ENCODE measurements around the gene INPP5A. TPM values are rescaled to one million over a fixed set of nuclear protein-coding genes. Genes with fewer than 3 reads are reported as not detected.
A peak's percentile ranks its signal among the peaks of the same experiment; 100 is the strongest.
"Not testable (repeated sequence)": the region's sequence is repeated elsewhere in the genome, so short reads cannot be mapped to it uniquely, and the experiment has no call there.

The INPP5A gene
- total RNA-seq, 1 donor from 2014 or later = 18.1 TPM

DNA sequence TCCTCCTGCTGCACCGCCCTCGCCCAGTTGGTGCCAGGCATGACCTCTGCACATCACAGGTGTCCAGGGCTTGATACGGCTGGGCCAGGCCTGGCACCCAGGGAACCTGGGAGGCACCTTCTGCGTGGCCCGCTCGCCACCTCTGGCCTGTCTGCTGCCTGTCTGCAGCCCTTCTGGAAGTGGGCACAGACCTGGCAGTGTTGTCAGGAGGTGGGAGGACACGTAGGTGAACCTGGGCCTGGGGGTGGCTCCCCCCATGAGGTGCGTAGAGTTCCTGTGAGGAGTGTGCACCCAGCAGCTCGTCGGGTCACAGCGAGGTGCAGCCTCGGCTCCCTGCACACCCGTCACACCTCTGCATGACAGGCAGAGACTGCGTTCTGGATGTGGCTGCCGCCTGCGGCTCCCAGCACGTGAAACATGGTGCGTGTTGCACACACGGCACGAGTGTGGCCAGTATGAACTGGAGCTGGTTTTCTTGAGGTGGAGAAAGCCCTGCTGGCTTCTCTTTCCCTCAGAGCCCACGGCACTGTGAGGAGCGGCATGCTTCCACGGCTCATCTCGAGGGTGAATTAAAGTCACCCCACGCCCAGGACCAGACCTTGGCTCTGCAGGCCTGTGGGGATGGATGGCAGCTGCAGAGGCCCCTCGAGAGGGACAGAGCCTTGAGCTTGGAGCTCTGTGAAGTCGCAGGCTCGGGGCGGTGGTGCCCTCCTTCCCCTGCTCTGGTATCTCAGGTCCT, 24.8 kb downstream of the INPP5A start:
- DNase-seq (ENCODE audit: low read depth in 2 of 2) = no peak

DNA sequence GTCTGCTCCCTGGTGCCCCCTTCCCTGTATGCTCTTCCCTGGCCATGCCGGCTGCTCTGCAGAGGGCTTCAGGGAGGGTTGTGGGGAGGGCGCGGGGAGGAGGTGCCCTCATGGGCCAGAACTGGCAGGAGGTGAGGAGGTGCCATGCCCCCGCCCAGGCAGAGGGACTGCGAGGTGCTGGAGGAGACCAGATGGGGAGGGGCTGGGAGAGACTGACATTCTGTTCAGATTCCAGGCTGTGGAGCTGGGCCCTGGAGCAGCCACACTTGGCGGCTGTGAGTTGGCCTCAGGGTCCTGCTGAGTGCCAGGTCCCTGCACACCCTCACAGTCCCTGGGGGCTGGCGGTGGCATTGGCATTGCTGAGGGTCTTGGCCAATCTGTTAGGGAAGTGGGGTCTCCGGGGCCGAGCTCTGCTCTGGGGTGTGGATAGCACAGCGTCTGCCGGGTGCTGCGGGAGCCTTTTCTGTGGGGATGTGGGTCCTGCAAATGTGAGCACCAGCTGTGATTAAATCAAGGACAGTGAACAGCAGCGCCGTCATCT, 25.4 kb downstream of the INPP5A start:
- DNase-seq (ENCODE audit: low read depth in 2 of 2) = no peak

- DNase-seq (ENCODE audit: low read depth in 2 of 2) = no peak
Measured at GRCh38 chr10:132563485-132564248, 26.1 kb downstream of the INPP5A start.

- DNase-seq (ENCODE audit: low read depth in 2 of 2) = no peak
Measured at GRCh38 chr10:132564249-132564605, 26.6 kb downstream of the INPP5A start.

DNA sequence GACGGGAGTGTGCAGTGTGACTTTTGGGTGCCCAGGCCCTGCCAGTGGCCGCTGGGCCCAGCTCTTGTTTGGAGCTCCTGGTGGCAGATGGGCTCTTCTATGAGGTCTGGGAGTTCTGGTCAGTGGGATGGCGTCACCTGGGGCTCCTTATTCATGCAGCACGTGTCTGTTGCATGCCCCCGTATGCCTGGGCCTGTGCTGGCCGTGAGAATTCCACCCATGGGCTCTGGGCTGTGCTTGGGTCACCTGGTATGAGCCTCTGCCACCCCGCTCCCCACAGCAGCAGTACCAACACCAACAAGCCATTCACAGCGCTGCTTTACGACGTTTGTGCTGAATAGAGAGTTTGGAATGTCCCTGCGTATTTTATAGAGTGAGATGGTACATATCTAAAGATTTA, 27.1 kb downstream of the INPP5A start:
- DNase-seq (ENCODE audit: low read depth in 2 of 2) = no peak

DNA sequence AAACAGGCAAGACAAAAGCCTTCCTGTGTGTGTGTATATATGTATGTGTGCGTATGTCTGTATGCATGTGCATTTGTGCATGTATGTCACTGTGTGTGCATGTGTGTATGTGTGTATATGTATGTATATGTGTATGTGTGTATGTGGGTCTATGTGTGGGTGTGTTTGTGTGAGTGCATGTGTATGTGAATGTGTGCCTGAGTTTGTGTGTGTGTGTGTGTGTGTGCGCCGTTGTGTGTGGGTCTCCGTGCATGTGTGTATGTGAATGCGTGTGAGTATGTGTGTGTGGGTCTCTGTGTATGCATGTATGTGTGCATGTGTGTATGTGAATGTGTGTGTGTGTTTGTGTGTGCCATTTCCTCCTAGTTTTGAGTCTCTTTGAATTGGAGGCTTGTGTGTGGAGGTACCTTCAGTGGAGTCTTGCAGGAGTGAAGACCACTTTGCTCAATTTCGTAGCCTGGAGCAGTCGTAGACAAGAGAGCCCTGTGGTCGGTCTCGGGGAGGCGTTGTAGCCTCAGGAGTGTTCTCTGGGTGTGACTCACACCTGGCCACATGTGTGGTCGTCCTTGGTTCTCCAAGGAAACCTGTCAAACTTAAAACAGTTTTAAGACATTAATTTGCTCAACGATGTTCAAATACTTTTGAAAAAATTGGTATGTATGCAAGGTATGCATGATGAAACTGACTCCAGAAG, 28.1 kb downstream of the INPP5A start:
- DNase-seq (ENCODE audit: low read depth in 2 of 2) = no peak

GRCh38 chr10:132566892-132567291, 29.3 kb downstream of the INPP5A start:
- DNase-seq (ENCODE audit: low read depth in 2 of 2) = no peak

DNA sequence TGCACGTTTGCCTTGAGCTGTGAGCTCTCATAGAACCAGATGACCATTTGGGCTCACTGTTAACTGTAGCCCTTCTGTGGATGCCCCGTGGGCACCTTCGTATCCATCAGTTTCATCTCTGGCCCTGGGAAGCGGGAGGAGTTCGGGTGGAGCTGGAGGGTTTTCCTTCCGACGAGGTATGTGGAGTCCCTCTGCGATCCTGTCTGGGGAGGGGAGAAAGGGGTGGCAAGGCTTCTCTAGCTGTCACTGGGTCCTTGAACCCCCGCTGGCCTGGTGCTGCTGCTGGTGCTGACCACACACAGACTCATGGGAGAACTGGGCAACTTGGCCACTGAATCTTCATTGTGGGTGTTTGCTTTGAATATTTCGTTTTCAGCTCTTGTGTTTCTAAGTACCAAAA, 32.7 kb downstream of the INPP5A start:
- no peak for DNase-seq (ENCODE audit: low read depth in 2 of 2)

- no peak for DNase-seq (ENCODE audit: low read depth in 2 of 2)
Measured at GRCh38 chr10:132570771-132571649, 33.4 kb downstream of the INPP5A start.

DNA sequence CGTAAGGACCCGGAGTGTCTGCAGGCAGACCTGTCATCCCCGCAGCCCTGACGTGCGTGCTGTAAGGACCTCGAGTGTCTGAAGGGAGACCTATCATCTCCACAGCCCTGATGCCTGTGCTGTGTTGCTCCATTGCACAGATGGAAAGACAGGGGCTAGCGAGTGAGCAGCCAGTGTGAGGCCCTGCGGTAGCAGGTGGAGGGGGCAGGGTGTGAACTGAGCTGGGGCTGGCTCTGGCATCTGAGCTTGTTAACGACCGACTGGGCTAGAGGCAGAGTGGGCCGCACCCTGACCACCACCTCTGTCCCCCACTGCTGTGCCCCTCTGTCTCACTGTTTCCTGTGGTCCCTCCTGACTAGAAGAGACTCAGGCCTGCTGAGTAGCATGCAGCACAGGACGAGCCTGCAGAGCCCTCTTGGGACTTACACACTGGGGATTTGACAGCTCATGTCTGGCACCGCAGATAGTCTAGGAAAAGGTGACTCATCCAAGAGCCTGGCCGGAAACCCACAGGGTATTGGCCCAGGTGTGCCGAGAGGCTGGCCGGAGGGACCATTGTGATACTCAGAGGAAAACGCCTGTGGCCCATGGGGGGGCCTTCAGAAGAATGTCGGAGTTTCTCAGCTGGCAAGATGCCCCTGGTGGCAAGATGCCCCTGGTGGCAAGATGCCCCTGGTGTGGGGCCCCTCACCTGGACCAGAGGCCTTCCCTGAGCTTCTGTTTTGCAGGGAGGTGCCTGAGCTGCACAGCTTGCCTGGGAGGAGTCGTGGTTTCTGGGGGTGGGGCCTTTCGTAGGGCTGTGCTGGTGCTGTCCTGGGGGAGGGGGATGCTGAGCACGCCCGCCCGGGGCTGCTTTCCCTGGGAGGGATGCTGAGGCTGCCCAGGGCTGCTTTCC, 34.3 kb downstream of the INPP5A start:
- peak; percentile 64 to 84 for DNase-seq (ENCODE audit: low read depth in 2 of 2)

GRCh38 chr10:132572545-132572937, 35.0 kb downstream of the INPP5A start:
- DNase-seq (ENCODE audit: low read depth in 2 of 2) = no peak

GRCh38 chr10:132572946-132573345, 35.4 kb downstream of the INPP5A start:
- not testable (repeated sequence) for DNase-seq (ENCODE audit: low read depth in 2 of 2)

- DNase-seq (ENCODE audit: low read depth in 2 of 2) = no peak
Measured at GRCh38 chr10:132574288-132574687, 36.7 kb downstream of the INPP5A start.

DNA sequence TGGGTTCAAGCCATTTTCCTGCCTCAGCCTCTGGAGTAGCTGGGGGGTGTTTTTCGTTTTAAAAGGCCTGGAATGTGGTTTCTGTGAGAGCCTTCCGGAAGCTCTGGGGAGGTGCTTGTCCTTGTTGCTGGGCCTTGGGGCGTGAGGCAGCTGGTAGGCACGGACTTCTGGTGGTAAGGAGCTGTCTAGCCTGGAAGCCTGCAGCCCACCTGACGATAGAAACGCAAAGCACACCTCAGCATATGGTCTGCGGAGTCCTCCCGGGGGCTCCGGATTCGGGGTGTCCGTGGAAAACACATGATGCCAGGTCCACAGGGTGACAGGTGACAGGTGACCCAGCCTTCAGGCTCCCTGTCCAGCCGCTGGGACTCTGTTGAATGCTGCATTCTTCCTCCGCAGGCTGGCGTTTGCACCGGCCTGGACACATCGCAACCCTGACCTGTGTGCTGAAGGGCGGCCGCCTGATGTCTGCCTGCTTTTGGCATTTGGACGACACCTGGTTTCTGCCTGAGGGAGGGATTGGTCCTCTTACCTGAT, 37.3 kb downstream of the INPP5A start:
- no peak for DNase-seq (ENCODE audit: low read depth in 2 of 2)

- DNase-seq (ENCODE audit: low read depth in 2 of 2) = peak; percentile 25 to 55
Measured at GRCh38 chr10:132575320-132576201, 38.0 kb downstream of the INPP5A start.

GRCh38 chr10:132576671-132577349, 39.2 kb downstream of the INPP5A start:
- no peak for DNase-seq (ENCODE audit: low read depth in 2 of 2)

- DNase-seq (ENCODE audit: low read depth in 2 of 2) = no peak
Measured at GRCh38 chr10:132577350-132578003, 39.9 kb downstream of the INPP5A start.

All from lung microvascular endothelial cell (primary cell).